Hepatocyte (in vitro differentiated cells): Measurements from ENCODE around the gene RASSF7. TPM values are rescaled to one million over a fixed set of nuclear protein-coding genes. Genes with fewer than 3 reads are reported as not detected.

ENCODE experiments used
- DNase-seq: peaks from one replicate; pipeline ENCODE4 v3.0.0-alpha.2; 2016; ENCODE audit warnings: low spot score
- H2AFZ ChIP-seq: fragments of 200-600 bp; sonication (generic); 2 replicates; pipeline ENCODE4 v1.6.0; 2016; ENCODE audit warnings: antibody characterized with exemption, mild to moderate bottlenecking
- H3K27ac ChIP-seq: fragments of 200-600 bp; sonication (generic); 2 replicates; pipeline ENCODE4 v1.5.1; 2016; ENCODE audit warnings: mild to moderate bottlenecking
- H3K27me3 ChIP-seq: fragments of 200-600 bp; sonication (generic); 2 replicates; pipeline ENCODE4 v1.6.1; 2016
- H3K36me3 ChIP-seq: fragments of 200-600 bp; sonication (generic); replicated peaks from 2 replicates; pipeline ENCODE4 v1.5.1; 2016; ENCODE audit warnings: low read depth; ENCODE audit not compliant: insufficient read depth
- H3K4me1 ChIP-seq: fragments of 200-600 bp; sonication (generic); 2 replicates; pipeline ENCODE4 v1.5.1; 2016; ENCODE audit warnings: mild to moderate bottlenecking, moderate library complexity; ENCODE audit not compliant: insufficient read depth
- H3K4me2 ChIP-seq: fragments of 200-600 bp; sonication (generic); 2 replicates; pipeline ENCODE4 v1.6.0; 2016
- H3K4me3 ChIP-seq: fragments of 200-600 bp; sonication (generic); 2 replicates; pipeline ENCODE4 v1.5.1; 2016; ENCODE audit warnings: mild to moderate bottlenecking
- H3K79me2 ChIP-seq: fragments of 200-600 bp; sonication (generic); 2 replicates; pipeline ENCODE4 v1.6.0; 2017; ENCODE audit warnings: mild to moderate bottlenecking
- H3K9me2 ChIP-seq: fragments of 200-600 bp; sonication (generic); replicated peaks from 2 replicates; pipeline ENCODE4 v1.6.0; 2017; ENCODE audit warnings: mild to moderate bottlenecking; ENCODE audit not compliant: insufficient read depth
- H3K9me3 ChIP-seq: fragments of 200-600 bp; sonication (generic); 2 replicates; pipeline ENCODE4 v1.5.1; 2016; ENCODE audit warnings: low read depth, mild to moderate bottlenecking
- H4K20me1 ChIP-seq: fragments of 200-600 bp; sonication (generic); 2 replicates; pipeline ENCODE4 v1.6.0; 2016; ENCODE audit warnings: mild to moderate bottlenecking; ENCODE audit not compliant: insufficient read depth, poor library complexity, severe bottlenecking
- EZH2 ChIP-seq: fragments of 200-600 bp; sonication (generic); IDR thresholded peaks from 2 replicates; pipeline ENCODE4 v1.6.1; 2016; ENCODE audit warnings: antibody characterized with exemption, mild to moderate bottlenecking, borderline replicate concordance
- EZH2phosphoT487 ChIP-seq: fragments of 200-600 bp; sonication (generic); IDR thresholded peaks from one replicate; pipeline ENCODE4 v1.6.1; 2018; ENCODE audit warnings: antibody characterized with exemption, mild to moderate bottlenecking, low read depth, moderate library complexity; ENCODE audit not compliant: unreplicated experiment, severe bottlenecking
- WGBS: methylation state at CpG from one replicate; pipeline ENCODE4 v1.1.6; 2016; ENCODE audit warnings: low lambda C conversion rate; ENCODE audit errors: missing lambda C conversion rate; 5-methylcytosine and 5-hydroxymethylcytosine counted together
- polyA plus RNA-seq: library from polyadenylated mRNA; unstranded; fragments of >200 nt; fragmentation: Nextera tagmentation; extraction: Ambion mirVana; gene quantifications from 2 replicates; pipeline ENCODE4 v1.2.1, GENCODE V29; 2016
- total RNA-seq: library from RNA; depleted of rRNA; stranded (reverse); fragments of >200 nt; gene quantifications from 2 replicates; pipeline ENCODE4 v1.2.3, GENCODE V29; 2014
- TF ChIP-seq, protein P1 (sequence below): fragments of 200-600 bp; sonication (generic); IDR thresholded peaks from 2 replicates; pipeline ENCODE4 v1.5.1; 2016; ENCODE audit warnings: antibody characterized with exemption, mild to moderate bottlenecking; ENCODE audit not compliant: poor library complexity

The RASSF7 gene
- total and polyA plus RNA-seq, 2 experiments from 2014 or later: 75.8 to 104 TPM

DNA sequence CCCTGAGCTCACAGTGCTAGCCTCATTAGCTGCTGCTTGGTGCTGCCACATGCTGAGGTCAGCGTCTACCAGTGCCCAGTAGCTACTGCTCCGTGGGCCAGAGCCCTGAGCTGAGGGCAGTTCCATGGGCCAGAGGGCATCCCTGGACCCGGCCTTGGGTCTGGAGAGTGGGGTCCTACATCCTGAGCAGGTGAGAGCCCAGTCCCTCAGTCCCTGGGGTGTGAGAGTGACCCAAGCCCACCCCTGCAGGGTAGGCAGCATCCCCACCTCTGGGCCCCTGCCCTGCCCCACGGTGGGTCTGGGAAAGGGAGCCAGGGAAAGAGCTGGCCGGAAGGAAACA, 10.1 kb upstream of the RASSF7 start:
- H3K9me3 ChIP-seq: no peaks in the 10 kb centered on the region
- H3K4me2 ChIP-seq: no peak overlapping the region
- no peaks in the 10 kb centered on the region for H3K36me3 ChIP-seq
- H3K79me2 ChIP-seq: no peaks in the 10 kb centered on the region
- no peak for DNase-seq
- TF ChIP-seq EZH2phosphoT487: no peak
- TF ChIP-seq, protein P1, sequence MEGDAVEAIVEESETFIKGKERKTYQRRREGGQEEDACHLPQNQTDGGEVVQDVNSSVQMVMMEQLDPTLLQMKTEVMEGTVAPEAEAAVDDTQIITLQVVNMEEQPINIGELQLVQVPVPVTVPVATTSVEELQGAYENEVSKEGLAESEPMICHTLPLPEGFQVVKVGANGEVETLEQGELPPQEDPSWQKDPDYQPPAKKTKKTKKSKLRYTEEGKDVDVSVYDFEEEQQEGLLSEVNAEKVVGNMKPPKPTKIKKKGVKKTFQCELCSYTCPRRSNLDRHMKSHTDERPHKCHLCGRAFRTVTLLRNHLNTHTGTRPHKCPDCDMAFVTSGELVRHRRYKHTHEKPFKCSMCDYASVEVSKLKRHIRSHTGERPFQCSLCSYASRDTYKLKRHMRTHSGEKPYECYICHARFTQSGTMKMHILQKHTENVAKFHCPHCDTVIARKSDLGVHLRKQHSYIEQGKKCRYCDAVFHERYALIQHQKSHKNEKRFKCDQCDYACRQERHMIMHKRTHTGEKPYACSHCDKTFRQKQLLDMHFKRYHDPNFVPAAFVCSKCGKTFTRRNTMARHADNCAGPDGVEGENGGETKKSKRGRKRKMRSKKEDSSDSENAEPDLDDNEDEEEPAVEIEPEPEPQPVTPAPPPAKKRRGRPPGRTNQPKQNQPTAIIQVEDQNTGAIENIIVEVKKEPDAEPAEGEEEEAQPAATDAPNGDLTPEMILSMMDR: no peak
- no peak for TF ChIP-seq EZH2
- H3K27ac ChIP-seq: no peak overlapping the region
- no peaks in the 10 kb centered on the region for H3K9me2 ChIP-seq
- 89% methylated on average over 3 of the region's 5 CpGs for WGBS
- H4K20me1 ChIP-seq: no peaks in the 10 kb centered on the region
- no peak overlapping the region for H3K4me3 ChIP-seq
- peaks cover 12% of the 10 kb centered on the region for H3K27me3 ChIP-seq
- peaks cover 14% of the 10 kb centered on the region for H3K4me1 ChIP-seq
- no peak overlapping the region for H2AFZ ChIP-seq

DNA sequence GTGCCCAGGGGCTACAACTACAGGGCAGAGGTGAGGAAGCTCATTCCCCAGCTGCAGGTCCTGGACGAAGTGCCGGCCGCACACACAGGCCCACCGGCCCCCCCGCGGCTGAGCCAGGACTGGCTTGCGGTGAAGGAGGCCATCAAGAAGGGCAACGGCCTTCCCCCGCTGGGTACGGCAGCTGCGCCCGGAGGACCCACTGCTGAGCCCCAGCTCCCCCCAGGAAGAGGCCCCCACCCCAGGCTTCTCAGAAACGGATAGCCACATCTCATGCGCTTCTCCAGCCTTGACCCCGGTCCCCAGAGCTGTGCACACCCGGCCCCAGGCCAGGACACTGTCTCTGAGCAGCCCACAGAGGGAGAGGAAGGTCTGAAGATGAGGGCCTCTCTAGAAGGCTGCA, 9.6 kb upstream of the RASSF7 start:
- no peak overlapping the region for H3K27ac ChIP-seq
- H3K36me3 ChIP-seq: no peaks in the 10 kb centered on the region
- 92% methylated on average over 4 of the region's 16 CpGs for WGBS
- peaks cover 14% of the 10 kb centered on the region for H3K27me3 ChIP-seq
- no peaks in the 10 kb centered on the region for H4K20me1 ChIP-seq
- H3K9me2 ChIP-seq: no peaks in the 10 kb centered on the region
- no peak for DNase-seq
- no peak overlapping the region for H2AFZ ChIP-seq
- H3K4me2 ChIP-seq: no peak overlapping the region
- TF ChIP-seq, protein P1: no peak
- TF ChIP-seq EZH2 (no peak), EZH2phosphoT487 (no peak)
- no peaks in the 10 kb centered on the region for H3K79me2 ChIP-seq
- H3K4me3 ChIP-seq: no peak overlapping the region
- peaks cover 15% of the 10 kb centered on the region for H3K4me1 ChIP-seq
- no peaks in the 10 kb centered on the region for H3K9me3 ChIP-seq

DNA sequence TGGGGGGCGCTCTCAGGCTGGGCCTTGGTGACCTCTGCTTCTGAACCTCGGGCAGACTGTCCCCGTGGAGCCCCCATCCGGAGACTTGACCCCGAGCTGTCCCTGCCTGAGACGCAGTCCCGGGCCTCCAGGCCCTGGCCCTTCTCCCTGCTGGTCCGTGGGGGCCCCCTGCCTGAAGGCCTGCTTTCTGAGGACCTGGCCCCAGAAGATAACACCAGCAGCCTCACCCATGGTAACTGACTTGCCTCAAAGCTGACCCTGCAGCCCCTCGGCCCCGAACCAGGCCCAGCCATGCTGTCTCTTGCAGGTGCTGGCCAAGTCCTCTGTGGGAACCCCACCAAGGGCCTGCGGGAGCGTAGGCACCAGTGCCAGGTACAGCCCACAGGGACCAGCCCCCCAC, 9.2 kb upstream of the RASSF7 start:
- no peaks in the 10 kb centered on the region for H3K9me3 ChIP-seq

More for the DNA sequence above, 9.2 kb upstream of the RASSF7 start:
- peaks cover 19% of the 10 kb centered on the region for H3K27me3 ChIP-seq
- H3K79me2 ChIP-seq: no peaks in the 10 kb centered on the region
- peaks cover 15% of the 10 kb centered on the region for H3K4me1 ChIP-seq
- 86% methylated on average over 12 of the region's 12 CpGs for WGBS
- no peaks in the 10 kb centered on the region for H3K36me3 ChIP-seq
- no peak overlapping the region for H2AFZ ChIP-seq
- no peak overlapping the region for H3K4me3 ChIP-seq
- no peak overlapping the region for H3K27ac ChIP-seq
- no peak for DNase-seq
- H4K20me1 ChIP-seq: no peaks in the 10 kb centered on the region
- no peak overlapping the region for H3K4me2 ChIP-seq
- no peaks in the 10 kb centered on the region for H3K9me2 ChIP-seq
- TF ChIP-seq, protein P1: no peak
- TF ChIP-seq EZH2phosphoT487: no peak
- TF ChIP-seq EZH2: no peak
